GM23338 (cell line): ENCODE data around the gene CHST11. TPM values are rescaled to one million over a fixed set of nuclear protein-coding genes. Genes with fewer than 3 reads are reported as not detected.

ENCODE experiments used
- ATAC-seq: fragments of 200-7000 bp; cut with Tn5 transposase; 3 replicates; pipeline ENCODE4 v1.9.1; 2020
- DNase-seq: peaks from one replicate; pipeline ENCODE4 v3.0.0-alpha.2; 2015; ENCODE audit warnings: low spot score
- H2AFZ ChIP-seq: fragments of 200-600 bp; sonication (generic); 2 replicates; pipeline ENCODE4 v1.8.0; 2016; ENCODE audit warnings: antibody characterized with exemption, mild to moderate bottlenecking, moderate library complexity
- H3F3A ChIP-seq: fragments of 200-600 bp; sonication (generic); replicated peaks from 2 replicates; pipeline ENCODE4 v1.8.0; 2017; ENCODE audit warnings: antibody characterized with exemption, mixed run types, low read depth
- H3K27ac ChIP-seq: fragments of 200-600 bp; sonication (generic); 2 replicates; pipeline ENCODE4 v1.6.1; 2016; ENCODE audit warnings: low read depth
- H3K27me3 ChIP-seq: fragments of 200-600 bp; sonication (generic); 2 replicates; pipeline ENCODE4 v1.8.0; 2016; ENCODE audit warnings: mild to moderate bottlenecking, mixed run types, moderate library complexity; ENCODE audit not compliant: insufficient read depth
- H3K36me3 ChIP-seq: fragments of 200-600 bp; sonication (generic); 2 replicates; pipeline ENCODE4 v1.8.0; 2016; ENCODE audit warnings: mild to moderate bottlenecking; ENCODE audit not compliant: insufficient read depth
- H3K4me1 ChIP-seq: fragments of 200-600 bp; sonication (generic); 2 replicates; pipeline ENCODE4 v1.8.0; 2016; ENCODE audit warnings: mild to moderate bottlenecking, moderate library complexity; ENCODE audit not compliant: insufficient read depth
- H3K4me2 ChIP-seq: fragments of 200-600 bp; sonication (generic); 2 replicates; pipeline ENCODE4 v1.7.1; 2017; ENCODE audit warnings: mixed run types
- H3K4me3 ChIP-seq: fragments of 200-600 bp; sonication (generic); 2 replicates; pipeline ENCODE4 v1.6.1; 2016; ENCODE audit warnings: mixed run types
- H3K79me2 ChIP-seq: fragments of 200-600 bp; sonication (generic); replicated peaks from 2 replicates; pipeline ENCODE4 v1.8.0; 2017; ENCODE audit warnings: mild to moderate bottlenecking; ENCODE audit not compliant: insufficient read depth
- H3K9me2 ChIP-seq: fragments of 200-600 bp; sonication (generic); 2 replicates; pipeline ENCODE4 v1.8.0; 2017; ENCODE audit not compliant: insufficient read depth
- H4K20me1 ChIP-seq: fragments of 200-600 bp; sonication (generic); replicated peaks from 2 replicates; pipeline ENCODE4 v1.8.0; 2017; ENCODE audit warnings: mild to moderate bottlenecking; ENCODE audit not compliant: insufficient read depth
- H3K27ac Mint-ChIP-seq: 2 replicates; pipeline ENCODE4 v1.8.0; 2020; ENCODE audit warnings: inconsistent platforms, mild to moderate bottlenecking, moderate library complexity, mixed read lengths
- H3K27me3 Mint-ChIP-seq: 3 replicates; pipeline ENCODE4 v1.8.0; 2022; ENCODE audit warnings: low read depth, mild to moderate bottlenecking, moderate library complexity, mixed read lengths, inconsistent platforms; ENCODE audit not compliant: insufficient read depth, poor library complexity
- H3K36me3 Mint-ChIP-seq: 3 replicates; pipeline ENCODE4 v1.8.0; 2021; ENCODE audit warnings: low read depth, mild to moderate bottlenecking, inconsistent platforms, moderate library complexity, mixed read lengths
- H3K4me1 Mint-ChIP-seq: 3 replicates; pipeline ENCODE4 v1.8.0; 2020; ENCODE audit warnings: mild to moderate bottlenecking, inconsistent platforms, mixed read lengths
- H3K4me3 Mint-ChIP-seq: 3 replicates; pipeline ENCODE4 v1.8.0; 2021; ENCODE audit warnings: moderate library complexity, mild to moderate bottlenecking, inconsistent platforms, mixed read lengths
- H3K9me3 Mint-ChIP-seq: 3 replicates; pipeline ENCODE4 v1.8.0; 2020; ENCODE audit warnings: moderate library complexity, mild to moderate bottlenecking, inconsistent platforms, mixed read lengths
- CREB1 ChIP-seq: fragments of 250-450 bp; sonication (Bioruptor Pico); IDR thresholded peaks from 2 replicates; pipeline ENCODE4 v1.5.0; 2020; ENCODE audit warnings: low read depth, mild to moderate bottlenecking, moderate library complexity
- CTCF ChIP-seq, 2 experiments: fragments of 200-600 bp in 1 of 2; sonication (generic) in 1 of 2; conservative IDR thresholded peaks; 2 replicates each; pipeline versions ENCODE4 v1.5.1 to v1.6.1; 2016 to 2017; ENCODE audit warnings: antibody characterized with exemption in 2 of 2, low read depth in 2 of 2, mild to moderate bottlenecking in 2 of 2, moderate library complexity in 1 of 2
- ETS1 ChIP-seq: IDR thresholded peaks from 2 replicates; pipeline ENCODE4 v1.6.1; 2016; ENCODE audit warnings: antibody characterized with exemption
- EZH2 ChIP-seq: fragments of 200-600 bp; sonication (generic); IDR thresholded peaks from one replicate; pipeline ENCODE4 v1.8.0; 2017; ENCODE audit warnings: antibody characterized with exemption, mild to moderate bottlenecking, low read depth; ENCODE audit not compliant: unreplicated experiment
- EZH2phosphoT487 ChIP-seq: fragments of 200-600 bp; sonication (generic); IDR thresholded peaks from one replicate; pipeline ENCODE4 v1.8.1; 2018; ENCODE audit warnings: antibody characterized with exemption; ENCODE audit not compliant: unreplicated experiment
- JUNB ChIP-seq: IDR thresholded peaks from one replicate; pipeline ENCODE4 v1.6.1; 2016; ENCODE audit warnings: antibody characterized with exemption; ENCODE audit not compliant: unreplicated experiment
- NANOG ChIP-seq: IDR thresholded peaks from 2 replicates; pipeline ENCODE4 v1.6.1; 2016; ENCODE audit warnings: antibody characterized with exemption, borderline replicate concordance
- POLR2AphosphoS5 ChIP-seq: IDR thresholded peaks from 2 replicates; pipeline ENCODE4 v1.6.1; 2016; ENCODE audit warnings: antibody characterized with exemption, low read depth
- REST ChIP-seq: IDR thresholded peaks from one replicate; pipeline ENCODE4 v1.6.1; 2018; ENCODE audit warnings: antibody characterized with exemption; ENCODE audit not compliant: unreplicated experiment
- STAT1 ChIP-seq: IDR thresholded peaks from one replicate; pipeline ENCODE4 v1.6.1; 2016; ENCODE audit warnings: antibody characterized with exemption; ENCODE audit not compliant: unreplicated experiment
- ZNF114 ChIP-seq: fragments of 250-450 bp; sonication (Bioruptor Pico); IDR thresholded peaks from 2 replicates; pipeline ENCODE4 v1.5.0; 2020; ENCODE audit warnings: mild to moderate bottlenecking, moderate library complexity
- ZNF331 ChIP-seq: fragments of 250-450 bp; sonication (Bioruptor Pico); IDR thresholded peaks from 2 replicates; pipeline ENCODE4 v1.5.0; 2020; ENCODE audit warnings: low read depth, mild to moderate bottlenecking, moderate library complexity
- ZNF462 ChIP-seq: fragments of 250-450 bp; sonication (Bioruptor Pico); IDR thresholded peaks from 2 replicates; pipeline ENCODE4 v1.5.0; 2020; ENCODE audit warnings: mild to moderate bottlenecking, moderate library complexity
- polyA plus RNA-seq: library from polyadenylated mRNA; unstranded; fragments of >200 nt; fragmentation: Nextera tagmentation; extraction: Ambion mirVana; gene quantifications from 2 replicates; pipeline ENCODE4 v1.2.1, GENCODE V29; 2016
- total RNA-seq: library from RNA; depleted of rRNA; stranded (reverse); fragments of >200 nt; shearing (Covaris generic); gene quantifications from 2 replicates; pipeline ENCODE4 v1.2.3, GENCODE V29; 2014

CHST11 gene
- total and polyA plus RNA-seq, 2 experiments from 2014 or later, result 7.7 to 25.7 TPM

- no peaks in the 10 kb centered on the region for H3K27me3 ChIP-seq
These were observed 173.5 kb downstream of the CHST11 start for GRCh38 chr12:104630230-104630670.

More at GRCh38 chr12:104630230-104630670, 173.5 kb downstream of the CHST11 start:
- Histone ChIP-seq H3K4me3 (no peak overlapping the region), H3F3A (no peaks in the 10 kb centered on the region), H4K20me1 (no peaks in the 10 kb centered on the region), H3K9me2 (no peaks in the 10 kb centered on the region), H3K27ac (no peak overlapping the region), H3K4me1 (peaks cover 11% of the 10 kb centered on the region), H2AFZ (no peak overlapping the region), H3K36me3 (no peaks in the 10 kb centered on the region), H3K79me2 (no peaks in the 10 kb centered on the region), H3K4me2 (0 out of 2 replicates have a peak overlapping the region, but pooled peaks have one; percentile 35)
- Mint-ChIP-seq H3K27ac (no peak overlapping the region; the same call in 1 of the 2 replicates), H3K27me3 (peaks cover 12% of the 10 kb centered on the region), H3K36me3 (no peaks in the 10 kb centered on the region; the same call in 2 of the 3 replicates), H3K9me3 (no peaks in the 10 kb centered on the region), H3K4me3 (no peak overlapping the region), H3K4me1 (peaks cover 43% of the 10 kb centered on the region)
- TF ChIP-seq ETS1 (no peak), CREB1 (CRISPR knock-in tag) (no peak), ZNF331 (CRISPR knock-in tag) (no peak), EZH2 (no peak), STAT1 (no peak), EZH2phosphoT487 (no peak), JUNB (no peak), NANOG (no peak), REST (no peak), CTCF (conservative IDR thresholded peaks at IDR 0.05; ENCODE audit: low read depth in 2 of 2) (no peak), ZNF114 (no peak), POLR2AphosphoS5 (no peak), ZNF462 (CRISPR knock-in tag) (no peak)
- ATAC-seq (no peak; the same call in 2 of the 3 replicates), DNase-seq (peak; percentile 28)
